Umbilical cord (tissue), 2 donors: ENCODE measurements around the gene PTPRT. TPM values are rescaled to one million over a fixed set of nuclear protein-coding genes. Genes with fewer than 3 reads are reported as not detected.

Experiments used
- DNase-seq: peaks from one replicate; pipeline ENCODE4 v3.0.0-alpha.2; 2015; ENCODE audit warnings: low spot score
- total RNA-seq: library from RNA; depleted of rRNA; stranded (reverse); fragments of >200 nt; gene quantifications from one replicate; pipeline ENCODE4 v1.2.3, GENCODE V29; 2014; ENCODE audit warnings: low replicate concordance; ENCODE audit not compliant: insufficient read depth

PTPRT gene
- total RNA-seq, 1 donor from 2014 or later, result 17.8 TPM

- no peak for DNase-seq
These were observed 70.0 kb downstream of the PTPRT start for GRCh38 chr20:43119720-43120119.

- no peak for DNase-seq
These were observed 87.3 kb downstream of the PTPRT start for GRCh38 chr20:43102394-43102793.

- no peak for DNase-seq
These were observed 92.8 kb downstream of the PTPRT start for GRCh38 chr20:43096931-43097260.

- peak; percentile 96 for DNase-seq
These were observed 93.4 kb downstream of the PTPRT start for GRCh38 chr20:43096126-43096930.

- DNase-seq, result no peak
These were observed 94.7 kb downstream of the PTPRT start for GRCh38 chr20:43095034-43095433.

- DNase-seq, result no peak
These were observed 97.2 kb downstream of the PTPRT start for GRCh38 chr20:43092386-43093088.

GRCh38 chr20:43068482-43068881 is 121.2 kb downstream of the PTPRT start:
- DNase-seq, result no peak

- no peak for DNase-seq
These were observed 123.6 kb downstream of the PTPRT start for GRCh38 chr20:43066125-43066524.

- DNase-seq, result no peak
These were observed 124.4 kb downstream of the PTPRT start for GRCh38 chr20:43065299-43065698.

- no peak for DNase-seq
These were observed 131.6 kb downstream of the PTPRT start for GRCh38 chr20:43058077-43058476.

GRCh38 chr20:43057317-43057716 is 132.4 kb downstream of the PTPRT start:
- DNase-seq, result no peak

- DNase-seq, result no peak
These were observed 134.4 kb downstream of the PTPRT start for GRCh38 chr20:43055181-43055884.

GRCh38 chr20:43052532-43052931 is 137.2 kb downstream of the PTPRT start:
- DNase-seq, result peak; percentile 78

GRCh38 chr20:43046966-43047365 is 142.7 kb downstream of the PTPRT start:
- DNase-seq, result no peak

- no peak for DNase-seq
These were observed 145.8 kb downstream of the PTPRT start for GRCh38 chr20:43043887-43044286.

GRCh38 chr20:43040427-43040826 is 149.3 kb downstream of the PTPRT start:
- DNase-seq, result no peak

GRCh38 chr20:43037605-43038309 is 151.9 kb downstream of the PTPRT start:
- DNase-seq, result no peak

- no peak for DNase-seq
These were observed 154.6 kb downstream of the PTPRT start for GRCh38 chr20:43034981-43035724.

- no peak for DNase-seq
These were observed 157.2 kb downstream of the PTPRT start for GRCh38 chr20:43032459-43032858.

GRCh38 chr20:43029176-43029575 is 160.5 kb downstream of the PTPRT start:
- no peak for DNase-seq

GRCh38 chr20:43028470-43028869 is 161.2 kb downstream of the PTPRT start:
- DNase-seq, result no peak
